Nephron progenitor cell (in vitro differentiated cells): Measurements from ENCODE around the gene CDC42SE2.

Experiments used
- DNase-seq: peaks from one replicate; pipeline ENCODE4 v3.0.0; 2021
- H3K27ac Mint-ChIP-seq: 2 replicates; pipeline ENCODE4 v1.8.0; 2021; ENCODE audit warnings: mild to moderate bottlenecking, moderate library complexity, mixed read lengths
- H3K27me3 Mint-ChIP-seq: 2 replicates; pipeline ENCODE4 v1.8.0; 2021; ENCODE audit warnings: mild to moderate bottlenecking, low read depth, mixed read lengths; ENCODE audit not compliant: poor library complexity
- H3K36me3 Mint-ChIP-seq: 2 replicates; pipeline ENCODE4 v1.8.0; 2021; ENCODE audit warnings: low read depth, mixed read lengths
- H3K4me1 Mint-ChIP-seq: 2 replicates; pipeline ENCODE4 v1.8.0; 2021; ENCODE audit warnings: mixed read lengths
- H3K4me3 Mint-ChIP-seq: 2 replicates; pipeline ENCODE4 v1.8.0; 2021; ENCODE audit warnings: mild to moderate bottlenecking, moderate library complexity, mixed read lengths
- H3K9me3 Mint-ChIP-seq: 2 replicates; pipeline ENCODE4 v1.8.0; 2021; ENCODE audit warnings: mild to moderate bottlenecking, moderate library complexity, mixed read lengths
- CTCF ChIP-seq: fragments of 200-600 bp; sonication (generic); IDR thresholded peaks from 2 replicates; pipeline ENCODE4 v1.5.0; 2021; ENCODE audit warnings: antibody characterized with exemption

The CDC42SE2 gene

GRCh38 chr5:131221008-131221703 lies 42.7 kb upstream of the CDC42SE2 start:
- Mint-ChIP-seq H3K4me1 (no peaks in the 10 kb centered on the region), H3K36me3 (no peaks in the 10 kb centered on the region), H3K9me3 (no peaks in the 10 kb centered on the region), H3K27me3 (peaks cover 7% of the 10 kb centered on the region), H3K27ac (no peak overlapping the region), H3K4me3 (no peak overlapping the region)
- DNase-seq = no peak
- no peak for TF ChIP-seq CTCF

- Mint-ChIP-seq H3K4me1 (no peaks in the 10 kb centered on the region), H3K9me3 (no peaks in the 10 kb centered on the region), H3K4me3 (no peak overlapping the region), H3K27me3 (peaks cover 7% of the 10 kb centered on the region), H3K36me3 (no peaks in the 10 kb centered on the region), H3K27ac (no peak overlapping the region)
- DNase-seq = no peak
- TF ChIP-seq CTCF = no peak
Observed at GRCh38 chr5:131221888-131222287, 42.0 kb upstream of the CDC42SE2 start.

- no peaks in the 10 kb centered on the region for H3K4me1 Mint-ChIP-seq
- no peak overlapping the region for H3K4me3 Mint-ChIP-seq
- no peak for TF ChIP-seq CTCF
- no peak for DNase-seq
- no peak overlapping the region for H3K27ac Mint-ChIP-seq
- H3K9me3 Mint-ChIP-seq = no peaks in the 10 kb centered on the region
- H3K36me3 Mint-ChIP-seq = no peaks in the 10 kb centered on the region
- H3K27me3 Mint-ChIP-seq = peaks cover 7% of the 10 kb centered on the region
Observed at GRCh38 chr5:131222731-131223130, 41.1 kb upstream of the CDC42SE2 start.

GRCh38 chr5:131223751-131224386 lies 40.0 kb upstream of the CDC42SE2 start:
- Mint-ChIP-seq H3K27me3 (no peaks in the 10 kb centered on the region), H3K4me1 (no peaks in the 10 kb centered on the region), H3K27ac (no peak overlapping the region), H3K36me3 (no peaks in the 10 kb centered on the region), H3K9me3 (no peaks in the 10 kb centered on the region), H3K4me3 (no peak overlapping the region)
- DNase-seq = no peak
- TF ChIP-seq CTCF = no peak

- Mint-ChIP-seq H3K36me3 (no peaks in the 10 kb centered on the region), H3K27ac (no peak overlapping the region), H3K27me3 (no peaks in the 10 kb centered on the region), H3K9me3 (no peaks in the 10 kb centered on the region), H3K4me1 (no peaks in the 10 kb centered on the region), H3K4me3 (no peak overlapping the region)
- TF ChIP-seq CTCF = no peak
- no peak for DNase-seq
Observed at GRCh38 chr5:131224387-131225201, 39.3 kb upstream of the CDC42SE2 start.
